HG03175 (cell line): Measurements from ENCODE around the gene MCRS1.
"Not testable (repeated sequence)": the region's sequence is repeated elsewhere in the genome, so short reads cannot be mapped to it uniquely, and the experiment has no call there.

Experiments used
- ATAC-seq: cut with Tn5 transposase; IDR thresholded peaks from one replicate; pipeline ENCODE4 v1.9.1; 2021; ENCODE audit warnings: mild to moderate bottlenecking, moderate library complexity; ENCODE audit not compliant: unreplicated experiment

The MCRS1 gene

DNA sequence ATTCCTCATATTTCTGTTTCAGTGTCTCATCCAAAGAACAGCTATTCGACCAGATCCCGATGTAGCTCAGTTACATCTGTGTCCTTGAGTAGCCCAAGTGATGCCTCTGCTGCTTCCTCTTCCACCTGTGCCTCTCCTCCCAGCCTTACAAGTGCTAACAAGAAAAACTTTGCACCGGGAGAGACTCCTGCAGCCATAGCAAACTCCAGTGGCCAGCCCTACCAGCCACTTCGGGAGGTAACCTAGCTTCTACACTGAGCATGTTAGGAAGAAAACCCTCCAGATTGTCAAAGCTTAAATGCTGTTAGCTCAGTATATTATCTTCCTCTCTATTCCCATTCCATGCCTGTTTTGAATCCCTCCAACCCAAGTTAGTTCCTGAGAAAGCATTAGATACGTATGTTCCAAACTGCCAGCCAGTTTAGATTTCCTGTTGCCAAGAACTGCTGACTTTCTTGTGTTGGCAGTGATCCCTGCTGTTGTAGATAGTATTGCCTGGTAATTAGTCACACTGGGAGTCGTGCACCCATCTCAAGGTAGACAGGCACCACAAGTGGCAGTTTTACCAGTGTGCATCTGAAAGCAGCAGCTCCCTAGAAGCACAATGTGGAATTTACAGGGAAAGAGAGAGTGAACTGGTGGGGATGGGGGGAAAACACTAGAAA lies 43.1 kb downstream of the MCRS1 start:
- no peak for ATAC-seq

DNA sequence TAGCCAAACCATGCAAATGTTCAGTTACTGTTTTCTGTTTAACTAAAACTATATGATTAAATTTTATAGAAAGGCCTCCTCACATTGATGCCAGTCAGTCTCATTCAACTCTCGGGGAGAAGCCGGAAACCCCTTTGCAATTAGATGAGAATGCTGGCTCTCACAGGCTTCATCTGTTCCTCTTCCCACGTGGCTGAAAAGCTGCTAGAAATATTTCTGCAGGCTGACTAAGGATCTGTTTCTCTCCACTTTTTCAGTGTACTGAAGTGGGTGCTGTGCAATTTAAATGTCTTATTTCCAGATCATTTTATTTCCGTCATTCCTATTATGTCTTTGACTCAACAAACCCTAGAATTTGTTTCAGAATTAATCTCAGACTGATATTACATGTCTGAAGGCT lies 46.6 kb downstream of the MCRS1 start:
- no peak for ATAC-seq

DNA sequence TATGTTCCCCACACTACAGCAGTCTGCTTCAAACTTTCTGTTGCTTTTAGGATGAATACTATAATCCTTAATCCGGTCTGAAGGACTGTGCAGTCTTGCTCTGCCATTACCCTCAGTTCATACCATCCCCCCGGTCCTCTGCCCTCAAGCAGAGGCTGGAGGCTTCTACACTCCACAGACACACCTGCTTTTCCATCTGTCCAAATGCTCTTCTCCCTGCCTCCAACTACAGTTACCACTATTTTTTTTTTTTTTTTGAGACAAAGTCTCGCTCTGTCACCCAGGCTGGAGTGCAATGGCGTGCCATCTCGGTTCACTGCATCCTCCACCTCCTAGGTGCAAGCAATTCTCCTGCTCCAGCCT lies 48.4 kb downstream of the MCRS1 start:
- no peak for ATAC-seq

DNA sequence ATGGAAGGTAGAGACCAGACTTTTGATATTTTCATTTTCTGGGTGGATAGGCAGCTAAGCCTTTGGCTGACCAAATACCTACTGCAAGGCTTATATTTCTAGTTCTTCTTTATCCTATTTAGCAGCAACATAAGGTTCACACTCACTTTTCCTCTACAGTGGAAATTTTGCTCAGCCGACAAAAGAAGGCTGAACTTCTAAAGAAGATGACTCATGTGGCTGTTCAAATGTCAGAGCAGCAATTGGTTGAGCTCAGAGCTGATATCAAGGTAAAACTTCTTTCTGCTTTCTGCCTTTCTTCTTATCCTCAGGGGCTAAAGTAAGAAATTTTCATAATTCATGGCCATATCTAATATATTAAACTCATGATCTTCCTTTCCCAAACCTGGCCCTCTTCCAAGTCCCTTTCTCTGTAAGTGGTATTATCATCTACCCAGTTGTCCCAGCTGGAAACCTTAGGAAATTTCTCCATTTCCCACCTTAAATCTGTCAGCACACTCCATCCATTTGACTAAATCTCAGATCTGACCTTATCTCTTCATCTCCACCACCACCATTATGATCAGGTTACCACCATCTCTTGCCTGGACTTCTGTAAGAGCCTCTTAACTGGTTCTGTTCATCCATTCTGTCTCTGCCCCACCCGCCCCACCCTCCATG lies 48.9 kb downstream of the MCRS1 start:
- no peak for ATAC-seq

DNA sequence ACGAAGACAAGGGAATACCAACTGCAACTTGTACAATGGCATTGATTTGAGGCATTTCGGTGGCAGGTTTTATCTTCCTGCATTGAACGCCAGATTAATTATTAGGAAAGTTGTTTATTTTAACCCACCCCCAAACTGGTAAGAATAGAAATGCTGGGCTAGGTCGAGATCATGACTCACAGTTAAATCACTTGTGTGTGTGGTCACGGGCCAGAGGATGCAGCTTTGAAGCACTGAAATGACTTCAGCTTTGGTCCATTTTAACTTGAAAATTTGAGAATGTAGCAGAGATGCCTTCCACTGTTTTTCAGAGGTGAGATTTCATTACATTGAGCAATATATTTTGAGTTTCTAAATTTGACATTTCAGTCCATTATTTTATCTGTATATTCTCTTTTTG lies 52.7 kb downstream of the MCRS1 start:
- no peak for ATAC-seq

DNA sequence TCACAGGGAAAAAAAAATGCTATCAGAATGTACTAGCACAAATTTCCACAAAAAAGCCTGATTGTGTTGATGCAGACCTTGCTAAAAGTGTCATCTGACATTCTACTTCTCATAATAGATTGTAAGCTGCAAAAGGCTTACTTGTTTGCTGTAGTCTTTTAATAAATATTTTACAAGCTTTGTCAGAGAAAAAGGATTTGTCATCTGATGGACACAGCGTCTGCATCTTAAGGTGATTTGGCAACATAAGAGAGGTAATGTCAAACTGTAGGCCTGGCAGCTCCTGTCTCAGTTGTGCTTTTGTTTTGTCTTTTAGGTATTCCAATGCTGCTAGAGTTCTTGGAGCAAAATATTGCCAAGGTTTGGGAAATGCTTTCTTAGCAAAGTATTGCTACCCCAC lies 55.4 kb downstream of the MCRS1 start:
- ATAC-seq: no peak

DNA sequence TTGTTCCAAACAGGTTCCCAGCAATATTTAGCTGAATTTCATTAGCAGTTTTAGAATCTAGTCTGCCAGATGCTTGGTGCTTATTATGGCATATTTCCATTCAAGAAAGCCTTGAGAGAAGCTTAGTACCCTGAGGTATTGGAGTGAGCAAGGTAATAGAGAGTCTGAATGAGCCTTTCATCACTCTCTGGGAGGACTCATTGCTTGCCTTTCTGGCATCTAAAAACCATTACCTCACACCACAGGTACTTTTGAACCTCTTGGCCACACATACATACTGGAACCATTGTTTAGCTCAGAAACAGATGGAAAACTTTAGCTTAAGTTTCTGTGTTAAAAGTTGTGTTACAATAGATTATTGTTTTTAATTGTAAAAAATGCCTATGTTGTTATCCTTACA lies 56.5 kb downstream of the MCRS1 start:
- no peak for ATAC-seq

DNA sequence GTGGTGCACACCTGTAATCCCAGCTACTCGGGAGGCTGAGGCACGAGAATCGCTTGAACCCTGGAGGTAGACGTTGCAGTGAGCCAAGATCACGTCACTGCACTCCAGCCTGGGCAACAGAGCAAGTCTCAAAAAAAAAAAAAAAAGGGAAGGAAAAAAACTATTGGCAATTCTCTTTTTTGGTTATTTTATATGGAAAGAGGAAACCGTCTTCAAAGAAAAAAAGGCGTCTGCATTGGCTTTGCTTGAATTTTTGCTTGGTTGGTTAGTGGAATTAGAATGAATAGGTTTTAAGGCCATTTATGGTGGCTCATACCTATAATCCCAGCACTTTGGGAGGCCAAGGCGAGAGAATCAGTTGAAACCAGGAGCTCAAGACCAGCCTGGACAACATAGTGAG lies 58.3 kb downstream of the MCRS1 start:
- not testable (repeated sequence) for ATAC-seq
